Peyer's patch (tissue), 4 donors: Measurements from ENCODE around the gene TMEM39B.

Source experiments
- POLR2A ChIP-seq, 2 donors: fragments of 450-650 bp; IDR thresholded peaks; one replicate each; pipeline ENCODE4 v1.5.1; 2017; ENCODE audit warnings: antibody characterized with exemption in 2 of 2, mild to moderate bottlenecking in 2 of 2, moderate library complexity in 2 of 2
- TF ChIP-seq, protein P1 (sequence below), 6 experiments: fragments of 450-650 bp in 4 of 6; fragments of 200-600 bp in 2 of 6; sonication (generic) in 1 of 6; IDR thresholded peaks; one replicate each; pipeline ENCODE4 v1.5.1; 2017 to 2019; ENCODE audit warnings: antibody characterized with exemption in 6 of 6, mild to moderate bottlenecking in 3 of 6, moderate library complexity in 1 of 6

DNA sequence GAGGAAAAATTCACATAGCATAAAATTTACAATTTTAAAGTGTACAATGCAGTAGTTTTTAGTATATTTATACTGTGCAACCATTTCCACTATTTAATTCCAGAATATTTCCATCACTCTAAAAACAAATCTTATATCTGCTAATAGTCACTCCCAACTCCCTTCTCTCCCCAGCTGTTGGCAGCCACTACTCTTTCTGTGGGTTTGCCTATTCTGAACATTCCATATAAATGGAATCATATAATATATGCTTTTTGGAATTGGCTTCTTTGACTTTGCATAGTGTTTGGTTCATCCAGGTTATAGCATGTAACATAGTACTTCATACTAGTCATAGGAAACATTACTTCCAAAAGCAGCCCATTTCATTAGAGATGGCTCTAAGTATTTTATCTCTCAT, 25.0 kb upstream of the TMEM39B start:
- TF ChIP-seq POLR2A (IDR thresholded peaks at IDR 0.05) = no peak
- TF ChIP-seq, protein P1, sequence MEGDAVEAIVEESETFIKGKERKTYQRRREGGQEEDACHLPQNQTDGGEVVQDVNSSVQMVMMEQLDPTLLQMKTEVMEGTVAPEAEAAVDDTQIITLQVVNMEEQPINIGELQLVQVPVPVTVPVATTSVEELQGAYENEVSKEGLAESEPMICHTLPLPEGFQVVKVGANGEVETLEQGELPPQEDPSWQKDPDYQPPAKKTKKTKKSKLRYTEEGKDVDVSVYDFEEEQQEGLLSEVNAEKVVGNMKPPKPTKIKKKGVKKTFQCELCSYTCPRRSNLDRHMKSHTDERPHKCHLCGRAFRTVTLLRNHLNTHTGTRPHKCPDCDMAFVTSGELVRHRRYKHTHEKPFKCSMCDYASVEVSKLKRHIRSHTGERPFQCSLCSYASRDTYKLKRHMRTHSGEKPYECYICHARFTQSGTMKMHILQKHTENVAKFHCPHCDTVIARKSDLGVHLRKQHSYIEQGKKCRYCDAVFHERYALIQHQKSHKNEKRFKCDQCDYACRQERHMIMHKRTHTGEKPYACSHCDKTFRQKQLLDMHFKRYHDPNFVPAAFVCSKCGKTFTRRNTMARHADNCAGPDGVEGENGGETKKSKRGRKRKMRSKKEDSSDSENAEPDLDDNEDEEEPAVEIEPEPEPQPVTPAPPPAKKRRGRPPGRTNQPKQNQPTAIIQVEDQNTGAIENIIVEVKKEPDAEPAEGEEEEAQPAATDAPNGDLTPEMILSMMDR (IDR thresholded peaks at IDR 0.05) = no peak
